ENCODE results near the gene EDIL3. TPM values are rescaled to one million over a fixed set of nuclear protein-coding genes. Genes with fewer than 3 reads are reported as not detected.

EDIL3 gene
- total and polyA plus RNA-seq, 2 of the 8 experiments (the other 6 are each of a cell fraction or from before 2014, with no cell fraction given), result 14.7 to 47.2 TPM

GRCh38 chr5:84072339-84072738 lies 312.3 kb downstream of the EDIL3 start:
- H3K18ac ChIP-seq (ENCODE audit: extremely low read depth, low read length), result no peak overlapping the region
- no peak overlapping the region for H3K27ac ChIP-seq (ENCODE audit: low read depth, low read length)
- H3K23me2 ChIP-seq (ENCODE audit: low read depth, low read length), result no peaks in the 10 kb centered on the region
- no peak overlapping the region for H4K5ac ChIP-seq (ENCODE audit: insufficient read length, low read depth, low read length)
- H4K91ac ChIP-seq (replicated peaks; ENCODE audit: insufficient read length, low read length), result no peak overlapping the region
- no peak overlapping the region for H4K8ac ChIP-seq (ENCODE audit: extremely low read depth, insufficient read depth, low read length)
- no peaks in the 10 kb centered on the region for H3K4me1 ChIP-seq (replicated peaks in 1 of 4; ENCODE audit: control insufficient read depth in 3 of 4, insufficient read depth in 4 of 4, low read length in 3 of 4)
- H3K23ac ChIP-seq (ENCODE audit: insufficient read length), result no peak overlapping the region
- no peaks in the 10 kb centered on the region for H3K36me3 ChIP-seq (ENCODE audit: control insufficient read depth in 2 of 4, insufficient read depth in 4 of 4, low read length in 3 of 4)
- H2BK12ac ChIP-seq (ENCODE audit: low read depth, low read length), result no peak overlapping the region
- ChIA-PET CTCF (ENCODE audit: partially characterized antibody) (no interaction called here), POLR2A (ENCODE audit: partially characterized antibody) (no interaction called here)
- no peak overlapping the region for H2AFZ ChIP-seq (ENCODE audit: low read length)
- no peak overlapping the region for H2BK15ac ChIP-seq (ENCODE audit: low read length)
- no peak overlapping the region for H2BK20ac ChIP-seq (ENCODE audit: low read length)
- DNase-seq (ENCODE audit: low read depth in 1 of 2, low spot score in 2 of 2) (no peak), FAIRE-seq (no peak)
- H2BK120ac ChIP-seq (replicated peaks; ENCODE audit: low read depth, low read length), result no peak overlapping the region
- no peaks in the 10 kb centered on the region for H3K79me1 ChIP-seq (ENCODE audit: low read depth, low read length)
- no peak overlapping the region for H3K4ac ChIP-seq (replicated peaks; ENCODE audit: insufficient read length, low read depth, low read length)
- H3K9ac ChIP-seq (replicated peaks in 1 of 4; ENCODE audit: extremely low read depth in 1 of 4, low read depth in 3 of 4, low read length in 3 of 4), result no peak overlapping the region
- H3K79me2 ChIP-seq (ENCODE audit: control insufficient read depth in 1 of 2, insufficient read depth in 2 of 2, low read length in 2 of 2), result no peaks in the 10 kb centered on the region
- no peak overlapping the region for H3K14ac ChIP-seq (ENCODE audit: insufficient read length)
- no peak overlapping the region for H2AK5ac ChIP-seq (ENCODE audit: low read depth, low read length)
- no peaks in the 10 kb centered on the region for H3K9me3 ChIP-seq (ENCODE audit: insufficient read depth in 2 of 2, low read depth in 1 of 2, low read length in 1 of 2)
- no peak overlapping the region for H3K56ac ChIP-seq (replicated peaks; ENCODE audit: insufficient read length, low read depth, low read length)
- no peaks in the 10 kb centered on the region for H3K27me3 ChIP-seq (replicated peaks in 1 of 4; ENCODE audit: control insufficient read depth in 3 of 4, extremely low read depth in 1 of 4, insufficient read depth in 3 of 4, low read length in 3 of 4)
- H2BK5ac ChIP-seq (ENCODE audit: low read depth, low read length), result no peak overlapping the region
- no peaks in the 10 kb centered on the region for H4K20me1 ChIP-seq (replicated peaks in 1 of 2; ENCODE audit: control insufficient read depth in 1 of 2, insufficient read depth in 2 of 2, low read length in 2 of 2)
- H3K4me2 ChIP-seq (ENCODE audit: insufficient read depth in 1 of 2, low read depth in 2 of 2, low read length in 2 of 2), result no peak overlapping the region
- no peak overlapping the region for H3K4me3 ChIP-seq (ENCODE audit: extremely low read depth in 1 of 4, insufficient read depth in 2 of 4, low read depth in 3 of 4, low read length in 4 of 4)
- TF ChIP-seq ATF2 (IDR thresholded peaks at IDR 0.05; ENCODE audit: low read length), result no peak
- no peak for TF ChIP-seq POU5F1 (IDR thresholded peaks at IDR 0.05; ENCODE audit: low read depth, low read length)
- TF ChIP-seq HDAC2 (IDR thresholded peaks at IDR 0.05; ENCODE audit: borderline replicate concordance in 1 of 2, low read depth in 2 of 2, low read length in 2 of 2), result no peak
- no peak for TF ChIP-seq BRCA1 (IDR thresholded peaks at IDR 0.05; ENCODE audit: low read depth, low read length)
- TF ChIP-seq SAP30 (IDR thresholded peaks at IDR 0.05; ENCODE audit: insufficient read depth, insufficient replicate concordance, low read length), result no peak
- no peak for TF ChIP-seq EZH2 (IDR thresholded peaks at IDR 0.05; ENCODE audit: low read depth, low read length, severe bottlenecking)
- TF ChIP-seq CBX8 (IDR thresholded peaks at IDR 0.05; ENCODE audit: borderline replicate concordance, low read depth, low read length), result no peak
- no peak for TF ChIP-seq SIX5 (IDR thresholded peaks at IDR 0.05; ENCODE audit: low read depth, low read length)
- no peak for TF ChIP-seq CTCF (IDR thresholded peaks at IDR 0.05; ENCODE audit: control extremely low read depth in 1 of 3, insufficient read depth in 1 of 3, low read depth in 1 of 3, low read length in 3 of 3)
- TF ChIP-seq E2F6 (IDR thresholded peaks at IDR 0.05), result no peak

Measured in H1 (cell line).